Breast epithelium (tissue), 4 donors: Measurements from ENCODE around the gene TAAR9. TPM values are rescaled to one million over a fixed set of nuclear protein-coding genes. Genes with fewer than 3 reads are reported as not detected.
A peak's percentile ranks its signal among the peaks of the same experiment; 100 is the strongest.

Source experiments
- DNase-seq, 2 donors: peaks; one replicate each; pipeline ENCODE4 v3.0.0-alpha.2; 2019; ENCODE audit warnings: low spot score in 2 of 2
- H3K27ac ChIP-seq, 2 donors: fragments of 200-600 bp; sonication (generic) in 1 of 2; one replicate each; pipeline ENCODE4 v1.5.1; 2016 to 2019; ENCODE audit warnings: mild to moderate bottlenecking in 1 of 2
- H3K27me3 ChIP-seq, 2 donors: fragments of 200-600 bp; sonication (generic) in 1 of 2; one replicate each; pipeline versions ENCODE4 v1.5.1 to v1.6.0; 2017 to 2019; ENCODE audit warnings: control low read depth in 1 of 2, mild to moderate bottlenecking in 1 of 2
- H3K36me3 ChIP-seq: fragments of 200-600 bp; one replicate; pipeline ENCODE4 v1.5.1; 2019
- H3K4me1 ChIP-seq, 2 donors: fragments of 200-600 bp; sonication (generic); one replicate each; pipeline ENCODE4 v1.5.1; 2016 to 2019; ENCODE audit warnings: control low read depth in 1 of 2
- H3K4me3 ChIP-seq, 3 donors: fragments of 200-600 bp; sonication (generic); 1 replicate in 2 of 3; 2 replicates in 1 of 3; pipeline ENCODE4 v1.5.1; 2016 to 2019; ENCODE audit warnings: mild to moderate bottlenecking in 3 of 3, moderate library complexity in 2 of 3
- H3K9me3 ChIP-seq, 2 donors: fragments of 200-600 bp; sonication (generic) in 1 of 2; one replicate each; pipeline ENCODE4 v1.5.1; 2016 to 2019; ENCODE audit warnings: control low read depth in 1 of 2
- CTCF ChIP-seq, 3 donors: fragments of 450-650 bp; IDR thresholded peaks; one replicate each; pipeline ENCODE4 v1.5.1; 2016 to 2017; ENCODE audit warnings: antibody characterized with exemption in 3 of 3, mild to moderate bottlenecking in 3 of 3, moderate library complexity in 3 of 3
- POLR2A ChIP-seq: fragments of 450-650 bp; IDR thresholded peaks from one replicate; pipeline ENCODE4 v1.6.1; 2016; ENCODE audit warnings: antibody characterized with exemption, mild to moderate bottlenecking, moderate library complexity
- POLR2AphosphoS5 ChIP-seq, 3 donors: sonication (generic); formaldehyde crosslinking; IDR thresholded peaks; one replicate each; pipeline ENCODE4 v1.6.1; 2017; ENCODE audit warnings: antibody characterized with exemption in 3 of 3
- intact Hi-C: fragments of 100-400 bp; cut with DNase I; formaldehyde crosslinking; loops from one replicate; pipeline ENCODE4 v1.15.1; 2023; ENCODE audit warnings: low total_unique reads
- total RNA-seq, 3 donors: library from RNA; depleted of rRNA; stranded (reverse); fragments of >200 nt; gene quantifications; one replicate each; pipeline ENCODE4 v1.1.0, GENCODE V29; 2016

Gene TAAR9
- total RNA-seq, 3 donors from 2014 or later, result not detected

- Histone ChIP-seq H3K27me3 (no peaks in the 10 kb centered on the region), H3K4me1 (peaks cover 0 to 3% of the 10 kb centered on the region in 2 donors), H3K4me3 (peak overlapping the region; percentile 91 to 97 (median 93)), H3K9me3 (no peaks in the 10 kb centered on the region), H3K27ac (peak overlapping the region in 1 of 2 donors; percentile 20), H3K36me3 (no peaks in the 10 kb centered on the region)
- intact Hi-C loops, result no loop called here
- DNase-seq, result no peak
- no peak for TF ChIP-seq CTCF (IDR thresholded peaks at IDR 0.05)
- no peak for TF ChIP-seq POLR2A
- TF ChIP-seq POLR2AphosphoS5 (IDR thresholded peaks at IDR 0.05), result no peak
These were observed 26.8 kb upstream of the TAAR9 start for GRCh38 chr6:132511210-132511830.

- intact Hi-C loops, result no loop called here
- no peak for DNase-seq
- Histone ChIP-seq H3K4me3 (peak overlapping the region; percentile 91 to 97 (median 93)), H3K9me3 (no peaks in the 10 kb centered on the region), H3K27ac (peak overlapping the region in 1 of 2 donors; percentile 20), H3K4me1 (peaks cover 0 to 3% of the 10 kb centered on the region in 2 donors), H3K27me3 (no peaks in the 10 kb centered on the region), H3K36me3 (no peaks in the 10 kb centered on the region)
- TF ChIP-seq POLR2AphosphoS5 (IDR thresholded peaks at IDR 0.05) (no peak), CTCF (IDR thresholded peaks at IDR 0.05) (no peak), POLR2A (no peak)
These were observed 26.3 kb upstream of the TAAR9 start for GRCh38 chr6:132511831-132512220.

DNA sequence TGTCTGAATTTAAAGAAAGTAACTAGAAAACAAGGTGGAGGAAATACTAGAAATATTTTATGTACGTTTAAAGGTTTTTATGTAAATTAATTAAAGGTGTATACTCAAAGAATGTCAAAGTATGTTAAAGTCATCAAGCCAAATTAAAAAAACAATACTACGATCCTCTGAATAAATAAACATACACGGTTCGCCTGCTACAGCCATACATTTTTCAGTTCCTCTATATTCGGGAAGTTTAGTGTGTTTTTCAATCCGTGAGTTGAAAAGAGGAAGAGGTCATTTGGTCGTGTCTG lies 25.8 kb upstream of the TAAR9 start:
- H3K27me3 ChIP-seq, result no peaks in the 10 kb centered on the region
- TF ChIP-seq CTCF (IDR thresholded peaks at IDR 0.05), result no peak
- no peak for TF ChIP-seq POLR2AphosphoS5 (IDR thresholded peaks at IDR 0.05)
- TF ChIP-seq POLR2A, result no peak
- no peak for DNase-seq
- peaks cover 0 to 3% of the 10 kb centered on the region in 2 donors for H3K4me1 ChIP-seq
- peak overlapping the region; percentile 82 to 90 for H3K27ac ChIP-seq
- intact Hi-C loops, result no loop called here
- peak overlapping the region; percentile 91 to 97 (median 93) for H3K4me3 ChIP-seq
- H3K36me3 ChIP-seq, result no peaks in the 10 kb centered on the region
- no peaks in the 10 kb centered on the region for H3K9me3 ChIP-seq

DNA sequence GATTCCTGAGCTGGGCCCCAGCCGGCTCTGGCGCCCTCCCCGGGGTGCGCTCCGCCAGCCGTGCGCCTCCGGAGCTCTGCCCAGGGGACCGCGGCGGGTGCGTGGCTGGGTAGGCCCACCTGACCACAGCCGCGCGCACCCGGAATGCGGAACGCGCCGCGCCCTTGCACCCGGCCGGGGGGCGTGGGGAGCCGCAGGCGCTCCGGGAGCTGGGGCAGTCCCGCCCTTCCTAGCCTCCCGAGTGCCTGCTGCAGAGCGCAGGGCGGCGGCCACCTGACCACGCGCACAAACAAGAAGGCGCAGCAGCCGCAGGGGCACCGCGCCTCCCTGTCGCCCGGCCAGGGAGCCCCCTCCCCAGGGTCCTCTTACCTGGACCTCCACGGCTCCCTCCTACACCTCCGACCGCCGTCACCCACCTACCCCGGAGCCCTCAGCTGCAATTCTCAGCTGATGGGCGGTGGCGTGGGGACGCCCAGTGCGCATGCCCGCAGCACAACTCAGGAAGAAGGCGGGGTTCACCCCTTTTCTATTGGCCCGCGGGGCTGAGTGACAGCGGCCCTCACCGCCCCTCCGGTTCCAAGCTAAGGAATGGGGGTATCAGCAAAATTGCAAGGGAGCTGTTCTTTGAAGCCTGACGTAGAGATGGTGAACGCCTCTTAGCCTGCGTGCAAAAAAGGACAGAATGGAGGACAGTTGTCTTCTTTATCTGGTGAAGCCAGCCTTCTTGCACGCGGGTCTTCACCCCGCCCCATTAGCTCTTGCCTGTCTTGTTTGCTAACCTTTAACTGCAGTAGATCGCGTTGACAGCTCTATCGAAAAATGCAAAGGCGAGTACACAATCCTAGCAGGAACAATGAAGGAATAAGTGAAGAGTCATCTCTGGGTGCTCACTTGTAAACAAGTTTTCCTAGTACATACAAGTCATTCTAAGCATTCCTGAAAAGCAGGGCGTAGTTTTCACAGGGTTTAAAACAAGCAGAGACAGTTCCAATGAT lies 25.1 kb upstream of the TAAR9 start, which contains the start of gene STX7:
STX7 (minus strand) TSS at position 479 of the 995 bp plus-strand sequence. CDS start 9,586 bp downstream, outside the sequence.
- H3K36me3 ChIP-seq, result no peaks in the 10 kb centered on the region
- H3K27ac ChIP-seq, result peak within 1 kb of the TSS; percentile 82 to 90
- DNase-seq, result peak; percentile 76 to 83
- TF ChIP-seq POLR2AphosphoS5 (IDR thresholded peaks at IDR 0.05) (peak; percentile 65 to 74 (median 70)), POLR2A (peak; percentile 34), CTCF (IDR thresholded peaks at IDR 0.05) (no peak)
- no peaks in the 10 kb centered on the region for H3K27me3 ChIP-seq
- intact Hi-C loops, result no loop called here
- H3K4me3 ChIP-seq, result peak within 1 kb of the TSS; percentile 91 to 97 (median 93)
- peaks cover 0 to 1% of the 10 kb centered on the region in 2 donors for H3K4me1 ChIP-seq
- no peaks in the 10 kb centered on the region for H3K9me3 ChIP-seq
